ENCODE data around the gene RAB24. TPM values are rescaled to one million over a fixed set of nuclear protein-coding genes. Genes with fewer than 3 reads are reported as not detected.
A peak's percentile ranks its signal among the peaks of the same experiment; 100 is the strongest.

Gene RAB24
- polyA plus RNA-seq, 4 donors, result 24.8 to 38.2 (median 27.3) TPM

GRCh38 chr5:177333420-177334154 lies 30.1 kb upstream of the RAB24 start:
- no peak for DNase-seq (ENCODE audit: low read depth in 4 of 4, low spot score in 3 of 4)

- no peak for DNase-seq (ENCODE audit: low read depth in 4 of 4, low spot score in 3 of 4)
Measured at GRCh38 chr5:177332896-177333260, 29.4 kb upstream of the RAB24 start.

DNA sequence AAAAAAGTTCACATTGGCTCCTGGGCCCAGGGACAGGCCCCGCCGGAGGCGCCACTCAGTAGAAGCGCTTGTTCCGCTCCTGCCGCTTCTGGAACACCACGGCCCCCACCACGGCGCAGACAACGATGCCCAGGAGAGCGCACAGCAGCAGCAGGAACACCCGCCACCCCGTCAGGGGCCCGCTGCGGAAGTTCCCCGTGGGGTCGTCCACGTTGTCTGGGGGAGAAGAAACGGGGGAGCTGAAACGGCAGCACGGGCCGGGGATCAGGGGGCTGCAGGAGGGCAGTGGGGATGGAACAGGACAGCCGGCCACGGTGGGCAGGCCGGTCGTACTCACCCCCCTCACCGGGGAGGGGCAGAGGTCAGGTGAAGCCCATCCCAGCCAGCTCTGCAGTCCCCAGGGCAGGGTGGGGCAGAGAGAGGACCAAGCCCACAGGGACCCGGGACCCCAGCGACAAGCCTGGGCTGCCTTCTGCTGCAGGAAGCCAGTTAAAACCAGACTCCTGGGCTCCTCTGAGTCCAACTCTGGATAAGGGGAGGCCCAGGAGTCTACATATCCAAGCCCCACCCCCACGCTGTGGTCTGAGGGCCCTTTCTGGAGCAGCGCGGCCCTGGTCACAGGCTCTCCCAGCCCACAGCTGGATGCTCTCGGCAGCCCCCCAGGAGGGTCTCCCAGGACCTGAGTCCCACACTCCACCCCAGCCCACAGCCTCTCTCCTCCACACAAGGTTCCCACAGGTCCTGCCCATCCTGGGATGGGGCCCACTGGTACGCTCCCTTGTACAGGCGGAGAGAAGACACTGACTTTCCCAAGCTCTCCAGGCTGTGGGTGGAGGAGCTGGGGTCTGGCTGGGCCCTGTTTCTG lies 28.7 kb upstream of the RAB24 start:
- DNase-seq (ENCODE audit: low read depth in 4 of 4, low spot score in 3 of 4), result no peak

GRCh38 chr5:177330991-177331842 lies 27.7 kb upstream of the RAB24 start:
- no peak for DNase-seq (ENCODE audit: low read depth in 4 of 4, low spot score in 3 of 4)

GRCh38 chr5:177329883-177330282 lies 26.4 kb upstream of the RAB24 start:
- DNase-seq (ENCODE audit: low read depth in 4 of 4, low spot score in 3 of 4), result no peak

DNA sequence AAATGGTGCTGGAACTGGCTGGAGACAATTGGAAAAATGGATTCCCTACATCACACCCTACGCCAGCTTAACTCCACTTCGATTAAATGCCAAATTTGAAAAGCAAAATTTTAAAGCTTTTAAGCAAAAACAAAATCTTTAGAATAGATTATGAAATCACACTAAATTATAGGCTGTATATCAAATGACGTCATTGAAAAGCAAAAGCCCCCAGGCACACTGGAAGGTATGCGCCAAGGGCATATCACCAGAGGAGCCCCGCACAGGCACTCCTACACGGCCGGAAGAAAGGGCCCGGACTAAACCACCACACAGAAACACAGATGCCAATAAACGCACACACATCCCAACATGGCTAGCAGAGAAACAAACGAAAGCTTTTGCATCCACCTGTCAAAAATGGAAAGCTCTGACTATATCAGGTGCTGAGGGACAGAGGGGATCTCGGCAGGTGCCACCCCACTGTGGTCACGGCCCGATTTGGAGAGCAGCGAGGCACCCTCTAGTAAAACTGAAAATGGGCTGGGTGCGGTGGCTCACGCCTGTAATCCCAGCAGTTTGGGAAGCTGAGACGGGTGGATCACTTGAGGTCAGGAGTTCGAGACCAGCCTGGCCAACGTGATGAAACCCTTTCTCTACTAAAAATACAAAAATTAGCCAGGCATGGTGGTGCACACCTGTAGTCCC lies 25.2 kb upstream of the RAB24 start:
- DNase-seq (ENCODE audit: low read depth in 4 of 4, low spot score in 3 of 4), result no peak

- DNase-seq (ENCODE audit: low read depth in 4 of 4, low spot score in 3 of 4), result no peak
Measured at GRCh38 chr5:177327539-177328522, 24.3 kb upstream of the RAB24 start.

GRCh38 chr5:177325868-177326381 lies 22.4 kb upstream of the RAB24 start:
- DNase-seq (ENCODE audit: low read depth in 4 of 4, low spot score in 3 of 4), result no peak

DNA sequence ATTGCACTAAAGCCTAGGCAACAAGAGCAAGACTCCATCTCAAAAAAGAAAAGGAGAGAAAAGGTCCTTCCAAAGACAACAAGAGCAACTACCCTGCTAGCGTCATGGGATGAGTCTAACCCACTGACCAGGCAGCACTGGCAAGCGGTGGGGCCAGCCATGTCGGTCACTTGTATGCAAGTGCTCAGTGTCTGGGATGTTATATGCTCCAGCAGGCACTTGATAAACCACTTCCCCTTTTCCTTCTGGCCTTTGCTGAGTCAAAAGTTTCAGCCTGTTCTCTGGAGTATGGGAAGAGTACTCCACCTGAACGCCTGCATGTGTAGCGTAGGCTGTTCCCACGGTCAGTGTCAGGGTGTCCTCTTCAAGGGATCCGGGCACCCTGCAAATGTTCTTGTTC lies 17.4 kb upstream of the RAB24 start:
- no peak for DNase-seq (ENCODE audit: low read depth in 4 of 4, low spot score in 3 of 4)

DNA sequence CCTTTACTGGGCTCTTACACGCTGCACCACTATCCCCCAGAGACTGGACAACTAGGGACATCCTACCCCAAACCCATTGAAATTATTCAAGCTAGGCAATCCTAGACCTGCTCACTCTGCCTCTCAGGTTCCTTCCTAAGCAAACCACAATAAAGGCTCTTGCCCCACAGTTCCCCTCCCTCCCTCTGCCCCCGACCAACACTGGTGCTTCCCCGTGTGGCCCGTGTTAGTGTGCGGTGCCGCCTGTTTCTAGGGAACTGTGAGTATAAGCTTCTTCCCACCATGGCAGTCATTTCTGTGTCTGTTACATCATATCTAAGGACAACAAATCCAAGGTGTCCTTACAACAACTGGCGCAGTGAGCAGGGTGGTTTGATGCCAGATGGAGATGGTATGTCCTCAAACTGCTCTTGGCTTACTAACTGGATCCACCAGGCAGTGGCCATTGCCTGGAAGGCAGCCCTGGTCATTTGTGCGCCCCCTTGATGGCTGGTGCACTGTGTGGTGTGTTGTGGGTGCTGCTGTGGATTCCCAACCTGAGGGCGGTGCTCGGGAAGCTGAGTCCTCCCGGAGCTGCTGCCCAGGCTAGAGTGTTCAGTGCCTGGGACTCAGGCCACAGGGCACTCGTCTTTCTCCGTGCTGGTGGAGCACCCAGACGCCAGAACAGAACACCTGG lies 16.5 kb upstream of the RAB24 start:
- no peak for DNase-seq (ENCODE audit: low read depth in 4 of 4, low spot score in 3 of 4)

GRCh38 chr5:177317959-177318377 lies 14.4 kb upstream of the RAB24 start:
- DNase-seq (ENCODE audit: low read depth in 4 of 4, low spot score in 3 of 4), result peak in 2 of 4 donors; percentile 63 to 64

- no peak for DNase-seq (ENCODE audit: low read depth in 4 of 4, low spot score in 3 of 4)
Measured at GRCh38 chr5:177316005-177316404, 12.5 kb upstream of the RAB24 start.

DNA sequence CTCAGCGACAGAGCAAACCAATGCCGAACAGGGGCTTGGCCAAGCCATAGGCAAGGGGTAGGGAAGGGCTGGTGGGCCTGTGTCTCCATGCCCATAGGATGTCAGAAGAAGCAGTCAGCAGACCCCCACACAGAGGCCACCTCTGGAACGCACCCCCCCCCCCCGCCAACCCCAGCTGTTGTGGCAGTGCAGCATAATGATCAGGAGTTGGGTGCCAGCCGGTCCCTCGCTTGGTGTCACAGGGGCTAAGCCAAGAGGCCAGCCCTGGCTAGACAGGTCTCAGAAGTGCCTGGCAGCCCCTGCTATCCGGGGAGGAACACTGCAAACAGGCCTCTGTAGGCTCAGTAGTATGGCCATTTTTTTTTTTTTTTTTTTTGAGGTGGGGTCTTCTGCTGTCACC lies 11.9 kb upstream of the RAB24 start:
- DNase-seq (ENCODE audit: low read depth in 4 of 4, low spot score in 3 of 4), result no peak

DNA sequence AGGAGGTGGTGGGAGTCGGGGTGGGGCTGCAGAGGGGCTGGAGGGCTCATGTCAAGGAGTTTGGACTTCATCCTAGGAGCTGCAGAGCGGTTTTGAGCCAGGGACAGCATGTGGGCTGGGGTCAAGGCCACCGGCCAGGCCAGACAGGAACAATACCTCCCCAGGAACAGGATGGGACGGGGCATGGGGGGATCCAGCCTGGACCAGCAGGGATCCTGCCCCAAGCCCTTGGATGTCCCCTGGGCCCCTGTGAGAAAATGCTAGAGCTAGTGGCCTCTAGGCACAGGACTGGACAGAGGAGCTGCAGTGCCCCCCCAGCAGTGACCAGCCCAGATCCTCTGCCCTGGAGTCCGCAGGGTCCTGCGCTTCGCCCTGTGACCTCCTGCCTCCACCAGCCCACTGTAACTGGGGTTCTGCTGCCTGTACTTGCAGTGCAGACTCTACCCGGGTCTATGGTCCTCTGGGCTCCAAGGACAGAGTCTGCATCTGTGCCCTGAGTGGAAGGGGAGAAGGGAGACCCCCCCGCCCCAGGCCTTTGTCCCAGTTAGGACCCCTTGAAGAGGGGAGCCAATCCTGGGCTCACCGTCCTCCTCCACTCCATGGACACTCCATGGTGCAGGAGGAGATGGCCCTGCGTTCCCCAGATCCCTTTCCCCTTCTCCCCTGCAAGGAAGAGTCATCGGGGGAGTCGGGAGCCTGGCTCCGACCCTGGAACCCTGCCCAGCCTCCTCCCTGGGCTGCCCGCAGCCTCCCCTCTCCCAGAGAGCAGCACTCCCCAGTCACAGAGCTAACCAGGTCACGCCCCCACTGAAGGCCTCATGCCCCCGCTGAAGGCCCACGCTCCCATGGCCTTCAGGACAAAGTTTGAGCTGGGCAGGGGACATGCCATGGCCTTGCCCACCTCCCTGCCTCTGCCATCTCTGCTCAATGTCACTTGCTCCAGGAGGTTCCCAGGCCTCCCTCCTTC lies 11.1 kb upstream of the RAB24 start:
- no peak for DNase-seq (ENCODE audit: low read depth in 4 of 4, low spot score in 3 of 4)

GRCh38 chr5:177313561-177314259 lies 10.2 kb upstream of the RAB24 start:
- no peak for DNase-seq (ENCODE audit: low read depth in 4 of 4, low spot score in 3 of 4)

DNA sequence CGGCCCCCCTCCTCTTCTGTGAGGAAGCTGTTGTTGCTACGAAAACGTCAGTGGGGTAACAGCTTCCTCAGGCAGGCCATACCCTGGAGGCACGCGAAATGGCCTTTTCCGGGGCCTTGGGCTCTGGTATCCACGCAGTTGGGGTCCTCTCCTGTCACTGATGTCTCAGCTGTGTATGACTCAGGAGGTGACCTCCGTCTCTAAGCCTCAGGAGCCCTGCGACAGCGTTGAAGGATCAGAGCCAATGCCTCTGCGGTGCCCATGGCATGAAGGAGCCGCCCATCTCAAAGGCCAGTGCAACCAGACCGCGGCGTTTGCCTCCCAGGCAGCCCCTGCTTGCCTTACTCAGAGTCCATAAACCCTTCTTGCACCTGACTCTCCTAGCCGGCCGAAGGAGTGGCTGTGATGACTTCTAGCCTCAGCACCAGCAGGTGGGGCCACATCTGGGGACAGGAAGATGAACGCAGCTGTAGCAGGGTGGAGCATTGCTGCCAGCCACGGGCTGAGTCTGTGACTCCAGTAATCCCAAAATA lies 9.2 kb upstream of the RAB24 start:
- no peak for DNase-seq (ENCODE audit: low read depth in 4 of 4, low spot score in 3 of 4)

Data from right renal pelvis (tissue), 4 donors.